Measurements from ENCODE around the gene KIF26A.

KIF26A gene

DNA sequence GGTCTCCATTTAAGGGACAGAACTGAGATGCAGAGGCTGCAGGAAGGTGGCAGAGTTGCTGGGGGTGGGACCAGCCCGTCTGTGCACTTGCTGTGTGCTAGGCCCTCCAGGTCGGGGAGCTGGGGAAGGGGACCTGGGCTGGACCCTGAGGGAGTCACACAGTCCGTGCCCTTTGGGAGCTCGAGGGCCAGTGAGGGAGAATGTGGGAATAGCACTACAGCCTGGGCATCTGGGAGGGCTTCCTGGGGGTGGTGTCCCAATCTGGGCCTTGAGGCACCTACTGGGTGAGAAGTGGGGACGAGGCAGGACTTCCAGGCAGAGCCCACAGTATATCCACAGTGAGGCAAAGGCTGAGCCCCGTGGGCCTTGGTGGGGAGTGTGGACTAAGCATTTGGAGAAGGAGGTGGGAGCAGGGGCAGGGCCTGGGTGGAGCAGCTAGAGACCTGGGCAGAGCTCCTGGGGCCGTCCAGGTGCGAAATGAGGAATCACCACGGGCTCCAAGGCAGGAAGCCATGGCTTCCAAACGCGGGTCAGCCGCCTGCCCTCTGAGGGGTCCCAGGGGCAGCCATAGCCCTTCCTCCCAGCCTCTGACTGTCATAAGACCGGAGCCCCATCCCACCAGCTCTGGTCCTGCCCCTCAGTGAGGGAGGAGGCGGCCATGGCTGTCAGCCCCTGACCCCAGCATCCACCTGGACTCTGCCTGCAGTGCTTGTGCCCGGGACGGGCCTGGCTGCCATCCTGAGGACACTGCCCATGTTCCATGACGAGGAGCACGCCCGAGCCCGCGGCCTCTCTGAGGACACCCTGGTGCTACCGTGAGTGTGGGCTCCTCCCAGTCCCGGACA is 46.2 kb upstream of the KIF26A start:
- no peak overlapping the region for H3K9ac ChIP-seq (ENCODE audit: low read length)

DNA sequence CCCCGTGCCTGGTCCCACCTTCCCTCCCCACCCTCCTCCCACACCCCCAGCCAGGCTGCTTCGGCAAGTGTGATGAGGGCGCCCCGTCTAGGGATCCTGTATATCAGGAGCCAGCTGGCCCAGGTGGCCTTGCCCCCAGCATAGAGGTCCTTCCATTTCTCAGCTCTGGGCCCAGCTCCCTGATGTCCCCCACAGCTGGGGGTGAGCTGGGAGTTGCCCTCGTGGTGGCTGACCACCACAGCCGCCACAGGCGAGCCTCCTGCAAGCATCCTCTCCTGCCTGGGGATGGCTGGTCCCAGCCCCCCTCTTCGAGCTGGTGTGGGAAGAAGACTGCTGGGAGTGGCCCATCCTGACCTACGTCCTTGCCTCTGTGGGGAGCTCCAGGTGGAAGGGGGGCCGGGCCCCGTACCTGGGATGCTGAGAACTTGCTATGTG is 45.4 kb upstream of the KIF26A start:
- Histone ChIP-seq H3K4me2 (ENCODE audit: low read length) (no peak overlapping the region), H3K9me3 (ENCODE audit: insufficient read depth, low read length) (no peaks in the 10 kb centered on the region), H3K79me2 (ENCODE audit: low read length) (no peaks in the 10 kb centered on the region), H4K20me1 (ENCODE audit: insufficient read depth, low read length) (no peaks in the 10 kb centered on the region), H3K4me1 (ENCODE audit: low read length) (peaks cover 6% of the 10 kb centered on the region; the same call in 1 of the 2 replicates), H3K27ac (ENCODE audit: low read length) (no peak overlapping the region), H3K4me3 (ENCODE audit: low read length) (no peak overlapping the region), H3K9ac (ENCODE audit: low read length) (no peak overlapping the region), H2AFZ (ENCODE audit: low read depth, low read length) (no peak overlapping the region), H3K36me3 (replicated peaks; ENCODE audit: low read depth, low read length) (no peaks in the 10 kb centered on the region), H3K27me3 (ENCODE audit: low read depth, low read length) (no peaks in the 10 kb centered on the region)
- TF ChIP-seq EZH2phosphoT487 (IDR thresholded peaks at IDR 0.05; ENCODE audit: low read depth) = no peak
- TF ChIP-seq, protein P1, sequence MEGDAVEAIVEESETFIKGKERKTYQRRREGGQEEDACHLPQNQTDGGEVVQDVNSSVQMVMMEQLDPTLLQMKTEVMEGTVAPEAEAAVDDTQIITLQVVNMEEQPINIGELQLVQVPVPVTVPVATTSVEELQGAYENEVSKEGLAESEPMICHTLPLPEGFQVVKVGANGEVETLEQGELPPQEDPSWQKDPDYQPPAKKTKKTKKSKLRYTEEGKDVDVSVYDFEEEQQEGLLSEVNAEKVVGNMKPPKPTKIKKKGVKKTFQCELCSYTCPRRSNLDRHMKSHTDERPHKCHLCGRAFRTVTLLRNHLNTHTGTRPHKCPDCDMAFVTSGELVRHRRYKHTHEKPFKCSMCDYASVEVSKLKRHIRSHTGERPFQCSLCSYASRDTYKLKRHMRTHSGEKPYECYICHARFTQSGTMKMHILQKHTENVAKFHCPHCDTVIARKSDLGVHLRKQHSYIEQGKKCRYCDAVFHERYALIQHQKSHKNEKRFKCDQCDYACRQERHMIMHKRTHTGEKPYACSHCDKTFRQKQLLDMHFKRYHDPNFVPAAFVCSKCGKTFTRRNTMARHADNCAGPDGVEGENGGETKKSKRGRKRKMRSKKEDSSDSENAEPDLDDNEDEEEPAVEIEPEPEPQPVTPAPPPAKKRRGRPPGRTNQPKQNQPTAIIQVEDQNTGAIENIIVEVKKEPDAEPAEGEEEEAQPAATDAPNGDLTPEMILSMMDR (IDR thresholded peaks at IDR 0.05; ENCODE audit: low read depth, low read length) = no peak

More for the DNA sequence above, 46.2 kb upstream of the KIF26A start:
- no peaks in the 10 kb centered on the region for H3K79me2 ChIP-seq (ENCODE audit: low read length)
- H3K4me2 ChIP-seq (ENCODE audit: low read length) = no peak overlapping the region
- H3K4me1 ChIP-seq (ENCODE audit: low read length) = peaks cover 6% of the 10 kb centered on the region; the same call in 1 of the 2 replicates
- no peaks in the 10 kb centered on the region for H3K9me3 ChIP-seq (ENCODE audit: insufficient read depth, low read length)
- TF ChIP-seq, protein P1 (IDR thresholded peaks at IDR 0.05; ENCODE audit: low read depth, low read length) = no peak
- TF ChIP-seq EZH2phosphoT487 (IDR thresholded peaks at IDR 0.05; ENCODE audit: low read depth) = no peak
- no peak overlapping the region for H3K27ac ChIP-seq (ENCODE audit: low read length)
- H4K20me1 ChIP-seq (ENCODE audit: insufficient read depth, low read length) = no peaks in the 10 kb centered on the region
- no peaks in the 10 kb centered on the region for H3K27me3 ChIP-seq (ENCODE audit: low read depth, low read length)
- no peak overlapping the region for H3K4me3 ChIP-seq (ENCODE audit: low read length)
- no peaks in the 10 kb centered on the region for H3K36me3 ChIP-seq (replicated peaks; ENCODE audit: low read depth, low read length)
- H2AFZ ChIP-seq (ENCODE audit: low read depth, low read length) = no peak overlapping the region

DNA sequence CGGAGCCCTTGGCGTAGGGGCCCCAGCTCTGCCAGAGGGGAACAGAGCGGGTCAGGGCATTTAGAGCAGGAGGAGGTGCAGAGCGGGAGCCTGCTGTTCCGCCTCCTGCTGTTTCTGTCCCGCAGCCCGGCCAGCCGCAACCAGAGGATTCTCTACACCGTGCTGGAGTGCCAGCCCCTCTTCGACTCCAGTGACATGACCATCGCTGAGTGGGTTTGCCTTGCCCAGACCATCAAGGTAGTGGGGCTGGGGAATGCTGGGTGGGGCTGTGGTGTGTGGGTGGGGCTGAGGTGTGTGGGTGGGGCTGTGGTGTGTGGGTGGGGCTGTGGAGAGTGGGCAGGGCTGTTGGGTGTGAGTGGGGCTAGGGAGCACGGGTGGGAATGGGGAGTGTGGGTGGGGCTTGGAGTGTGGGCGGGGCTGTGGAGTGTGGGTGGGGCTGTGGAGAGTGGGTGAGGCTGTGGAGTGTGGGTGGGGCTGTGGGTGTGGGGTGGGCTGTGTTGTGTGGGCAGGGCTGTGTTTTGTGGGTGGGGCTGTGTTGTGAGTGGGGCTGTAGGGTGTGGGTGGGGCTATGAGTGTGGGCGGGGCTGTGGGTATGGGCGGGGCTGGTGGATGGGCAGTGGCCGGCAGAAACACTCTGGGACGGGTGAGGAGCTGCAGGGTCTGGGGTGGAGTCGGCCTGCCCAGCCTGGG is 44.9 kb upstream of the KIF26A start:
- H3K36me3 ChIP-seq (replicated peaks; ENCODE audit: low read depth, low read length) = no peaks in the 10 kb centered on the region
- H3K27me3 ChIP-seq (ENCODE audit: low read depth, low read length) = no peaks in the 10 kb centered on the region
- no peak overlapping the region for H3K4me3 ChIP-seq (ENCODE audit: low read length)
- no peaks in the 10 kb centered on the region for H3K79me2 ChIP-seq (ENCODE audit: low read length)
- H2AFZ ChIP-seq (ENCODE audit: low read depth, low read length) = no peak overlapping the region
- H4K20me1 ChIP-seq (ENCODE audit: insufficient read depth, low read length) = no peaks in the 10 kb centered on the region
- no peak overlapping the region for H3K4me2 ChIP-seq (ENCODE audit: low read length)
- H3K27ac ChIP-seq (ENCODE audit: low read length) = no peak overlapping the region
- H3K4me1 ChIP-seq (ENCODE audit: low read length) = peaks cover 6% of the 10 kb centered on the region; the same call in 1 of the 2 replicates
- no peak overlapping the region for H3K9ac ChIP-seq (ENCODE audit: low read length)
- no peaks in the 10 kb centered on the region for H3K9me3 ChIP-seq (ENCODE audit: insufficient read depth, low read length)
- TF ChIP-seq, protein P1 (IDR thresholded peaks at IDR 0.05; ENCODE audit: low read depth, low read length) = no peak
- TF ChIP-seq EZH2phosphoT487 (IDR thresholded peaks at IDR 0.05; ENCODE audit: low read depth) = no peak

Measured in OCI-LY3 (cell line).